ENCODE measurements around the gene RAD51AP2. TPM values are rescaled to one million over a fixed set of nuclear protein-coding genes. Genes with fewer than 3 reads are reported as not detected.

The RAD51AP2 gene
- total RNA-seq, 1 donor, result not detected

DNA sequence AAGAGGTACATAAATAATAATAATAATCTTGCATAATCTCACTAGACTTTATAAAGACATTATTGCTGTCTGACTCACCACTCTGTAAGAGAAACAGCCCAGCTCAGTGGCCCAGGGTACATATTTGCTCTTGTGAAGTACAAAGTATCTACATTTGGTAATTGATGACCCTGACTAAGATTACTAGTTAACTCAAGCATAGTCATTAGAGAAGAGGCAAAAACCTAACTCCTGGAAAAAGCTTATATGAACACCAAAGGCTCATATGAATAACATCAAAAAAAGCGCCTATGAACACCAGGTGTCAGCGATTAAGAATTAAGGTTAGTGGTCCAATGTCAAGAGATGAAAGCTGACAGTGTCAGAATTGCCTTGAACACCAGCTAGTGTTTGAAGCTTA lies 38.4 kb downstream of the RAD51AP2 start:
- H3K79me2 ChIP-seq (ENCODE audit: insufficient read depth, low read length), result no peaks in the 10 kb centered on the region
- H3K9me3 ChIP-seq (ENCODE audit: low read depth, low read length), result no peaks in the 10 kb centered on the region
- H4K20me1 ChIP-seq (ENCODE audit: insufficient read depth, low read length), result no peaks in the 10 kb centered on the region
- H3K36me3 ChIP-seq (ENCODE audit: insufficient read depth, low read length), result no peaks in the 10 kb centered on the region
- TF ChIP-seq, protein P1, sequence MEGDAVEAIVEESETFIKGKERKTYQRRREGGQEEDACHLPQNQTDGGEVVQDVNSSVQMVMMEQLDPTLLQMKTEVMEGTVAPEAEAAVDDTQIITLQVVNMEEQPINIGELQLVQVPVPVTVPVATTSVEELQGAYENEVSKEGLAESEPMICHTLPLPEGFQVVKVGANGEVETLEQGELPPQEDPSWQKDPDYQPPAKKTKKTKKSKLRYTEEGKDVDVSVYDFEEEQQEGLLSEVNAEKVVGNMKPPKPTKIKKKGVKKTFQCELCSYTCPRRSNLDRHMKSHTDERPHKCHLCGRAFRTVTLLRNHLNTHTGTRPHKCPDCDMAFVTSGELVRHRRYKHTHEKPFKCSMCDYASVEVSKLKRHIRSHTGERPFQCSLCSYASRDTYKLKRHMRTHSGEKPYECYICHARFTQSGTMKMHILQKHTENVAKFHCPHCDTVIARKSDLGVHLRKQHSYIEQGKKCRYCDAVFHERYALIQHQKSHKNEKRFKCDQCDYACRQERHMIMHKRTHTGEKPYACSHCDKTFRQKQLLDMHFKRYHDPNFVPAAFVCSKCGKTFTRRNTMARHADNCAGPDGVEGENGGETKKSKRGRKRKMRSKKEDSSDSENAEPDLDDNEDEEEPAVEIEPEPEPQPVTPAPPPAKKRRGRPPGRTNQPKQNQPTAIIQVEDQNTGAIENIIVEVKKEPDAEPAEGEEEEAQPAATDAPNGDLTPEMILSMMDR (IDR thresholded peaks at IDR 0.05; ENCODE audit: extremely low read depth, low read depth, low read length), result no peak
- no peak overlapping the region for H3K4me2 ChIP-seq (ENCODE audit: insufficient read depth, low read length)
- no peak overlapping the region for H3K4me3 ChIP-seq (ENCODE audit: insufficient read depth, low read length)
- H3K27me3 ChIP-seq (ENCODE audit: insufficient read depth, low read length), result no peaks in the 10 kb centered on the region
- no peaks in the 10 kb centered on the region for H3K4me1 ChIP-seq (ENCODE audit: insufficient read depth, low read length)
- no peak overlapping the region for H2AFZ ChIP-seq (ENCODE audit: low read length)
- no peak for DNase-seq (ENCODE audit: insufficient read length, low spot score, missing footprints)
- no peak overlapping the region for H3K27ac ChIP-seq (ENCODE audit: low read depth, low read length)

DNA sequence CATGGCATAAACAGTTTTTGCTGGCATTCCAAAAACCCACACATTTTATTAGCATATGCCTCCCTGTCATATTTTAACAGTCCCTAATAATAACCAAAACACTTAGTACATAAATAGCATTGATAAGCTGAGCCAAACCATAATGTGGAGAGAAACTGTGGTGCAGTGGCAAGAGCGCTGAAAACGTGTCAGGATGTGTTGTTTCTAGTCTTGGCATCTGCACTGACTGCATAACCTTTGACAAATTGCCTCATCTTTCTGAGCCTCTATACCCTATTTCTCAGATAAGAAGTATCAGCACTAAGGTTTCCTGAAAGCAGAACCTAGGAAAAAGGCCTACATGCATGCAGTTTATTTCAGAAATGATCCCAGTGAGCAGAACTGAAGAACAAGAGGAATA lies 41.4 kb downstream of the RAD51AP2 start:
- Histone ChIP-seq H2AFZ (ENCODE audit: low read length) (no peak overlapping the region), H3K79me2 (ENCODE audit: insufficient read depth, low read length) (no peaks in the 10 kb centered on the region), H3K9me3 (ENCODE audit: low read depth, low read length) (no peaks in the 10 kb centered on the region), H4K20me1 (ENCODE audit: insufficient read depth, low read length) (no peaks in the 10 kb centered on the region), H3K4me1 (ENCODE audit: insufficient read depth, low read length) (no peaks in the 10 kb centered on the region), H3K36me3 (ENCODE audit: insufficient read depth, low read length) (no peaks in the 10 kb centered on the region), H3K27me3 (ENCODE audit: insufficient read depth, low read length) (no peaks in the 10 kb centered on the region), H3K4me2 (ENCODE audit: insufficient read depth, low read length) (no peak overlapping the region), H3K27ac (ENCODE audit: low read depth, low read length) (no peak overlapping the region), H3K4me3 (ENCODE audit: insufficient read depth, low read length) (no peak overlapping the region)
- DNase-seq (ENCODE audit: insufficient read length, low spot score, missing footprints), result no peak
- TF ChIP-seq, protein P1 (IDR thresholded peaks at IDR 0.05; ENCODE audit: extremely low read depth, low read depth, low read length), result no peak

DNA sequence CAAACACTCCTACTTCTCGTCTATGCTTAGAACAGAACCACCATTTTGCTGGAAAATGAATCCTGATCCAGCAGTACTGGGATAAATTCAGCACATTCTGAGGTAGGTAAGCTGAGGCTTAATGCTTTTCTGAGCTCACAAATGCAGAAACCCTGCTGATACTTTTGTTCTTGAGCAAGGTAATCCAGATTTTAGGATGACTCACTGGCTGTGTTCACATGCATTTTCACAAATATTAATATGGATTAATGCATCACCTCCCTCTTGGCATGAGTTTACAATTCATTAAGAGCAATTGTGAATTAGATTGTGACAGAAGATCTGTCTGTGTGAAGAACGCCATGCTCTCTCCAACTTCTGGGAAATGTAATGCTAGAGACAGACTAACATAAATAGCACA lies 42.2 kb downstream of the RAD51AP2 start:
- TF ChIP-seq, protein P1 (IDR thresholded peaks at IDR 0.05; ENCODE audit: extremely low read depth, low read depth, low read length), result no peak
- H3K9me3 ChIP-seq (ENCODE audit: low read depth, low read length), result no peaks in the 10 kb centered on the region
- no peaks in the 10 kb centered on the region for H3K4me1 ChIP-seq (ENCODE audit: insufficient read depth, low read length)
- H2AFZ ChIP-seq (ENCODE audit: low read length), result no peak overlapping the region
- no peak for DNase-seq (ENCODE audit: insufficient read length, low spot score, missing footprints)
- no peaks in the 10 kb centered on the region for H3K79me2 ChIP-seq (ENCODE audit: insufficient read depth, low read length)
- no peak overlapping the region for H3K27ac ChIP-seq (ENCODE audit: low read depth, low read length)
- H3K4me2 ChIP-seq (ENCODE audit: insufficient read depth, low read length), result no peak overlapping the region
- H3K4me3 ChIP-seq (ENCODE audit: insufficient read depth, low read length), result no peak overlapping the region
- no peaks in the 10 kb centered on the region for H3K27me3 ChIP-seq (ENCODE audit: insufficient read depth, low read length)
- no peaks in the 10 kb centered on the region for H4K20me1 ChIP-seq (ENCODE audit: insufficient read depth, low read length)
- H3K36me3 ChIP-seq (ENCODE audit: insufficient read depth, low read length), result no peaks in the 10 kb centered on the region

DNA sequence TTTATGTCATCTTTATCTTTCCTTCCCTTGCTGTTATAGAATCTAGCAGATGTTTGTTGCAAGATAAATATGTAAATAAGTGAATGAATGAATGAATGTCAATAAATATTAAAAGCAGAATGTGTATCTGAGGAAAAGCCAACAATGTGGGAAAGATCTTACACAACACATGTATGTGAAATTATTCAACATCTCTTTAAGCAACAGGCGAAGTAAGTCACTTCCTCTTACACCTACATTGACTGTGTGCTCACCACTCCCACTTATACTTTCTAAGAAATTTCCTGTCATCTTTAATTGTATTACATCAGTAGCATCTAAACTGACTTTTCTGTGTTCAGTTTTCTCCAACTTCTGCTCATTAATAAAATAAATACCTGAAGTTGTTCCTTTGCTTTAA lies 43.0 kb downstream of the RAD51AP2 start:
- DNase-seq (ENCODE audit: insufficient read length, low spot score, missing footprints), result no peak
- no peaks in the 10 kb centered on the region for H3K36me3 ChIP-seq (ENCODE audit: insufficient read depth, low read length)
- H3K27me3 ChIP-seq (ENCODE audit: insufficient read depth, low read length), result no peaks in the 10 kb centered on the region
- no peaks in the 10 kb centered on the region for H4K20me1 ChIP-seq (ENCODE audit: insufficient read depth, low read length)
- no peak overlapping the region for H3K4me2 ChIP-seq (ENCODE audit: insufficient read depth, low read length)
- H3K4me3 ChIP-seq (ENCODE audit: insufficient read depth, low read length), result no peak overlapping the region
- H3K9me3 ChIP-seq (ENCODE audit: low read depth, low read length), result no peaks in the 10 kb centered on the region
- H2AFZ ChIP-seq (ENCODE audit: low read length), result no peak overlapping the region
- H3K27ac ChIP-seq (ENCODE audit: low read depth, low read length), result no peak overlapping the region
- no peaks in the 10 kb centered on the region for H3K4me1 ChIP-seq (ENCODE audit: insufficient read depth, low read length)
- H3K79me2 ChIP-seq (ENCODE audit: insufficient read depth, low read length), result no peaks in the 10 kb centered on the region
- TF ChIP-seq, protein P1 (IDR thresholded peaks at IDR 0.05; ENCODE audit: extremely low read depth, low read depth, low read length), result no peak

Measured in osteoblast (primary cell).